Kidney epithelial cell (primary cell): ENCODE results near the gene RPS6KA2. TPM values are rescaled to one million over a fixed set of nuclear protein-coding genes. Genes with fewer than 3 reads are reported as not detected.

Experiments
- DNase-seq: peaks from one replicate; pipeline ENCODE4 v3.0.0-alpha.2; 2010; ENCODE audit warnings: low read depth
- H3K27me3 ChIP-seq: 2 replicates; pipeline ENCODE4 v1.6.0; 2011; ENCODE audit warnings: low read length; ENCODE audit not compliant: control insufficient read depth, insufficient read depth
- H3K36me3 ChIP-seq: 2 replicates; pipeline ENCODE4 v1.5.1; 2011; ENCODE audit warnings: low read length; ENCODE audit not compliant: control insufficient read depth, insufficient read depth
- H3K4me3 ChIP-seq: 2 replicates; pipeline ENCODE4 v1.5.1; 2011; ENCODE audit warnings: low read depth, mild to moderate bottlenecking, control low read depth, low read length
- CTCF ChIP-seq: IDR thresholded peaks from 2 replicates; pipeline ENCODE4 v1.5.1; 2011; ENCODE audit warnings: mild to moderate bottlenecking, moderate library complexity, low read length, control low read depth, inconsistent platforms; ENCODE audit not compliant: insufficient read depth, poor library complexity, severe bottlenecking
- total RNA-seq: library from RNA; depleted of rRNA; stranded (reverse); fragments of >200 nt; gene quantifications from 2 replicates; pipeline ENCODE4 v1.2.3, GENCODE V29; 2015

The RPS6KA2 gene
- total RNA-seq, 1 donor from 2014 or later, result 51.9 TPM

GRCh38 chr6:166486536-166486880 is 140.5 kb downstream of the RPS6KA2 start:
- Histone ChIP-seq H3K27me3 (no peaks in the 10 kb centered on the region), H3K36me3 (no peaks in the 10 kb centered on the region), H3K4me3 (no peak overlapping the region)
- DNase-seq, result no peak
- no peak for TF ChIP-seq CTCF

- no peak overlapping the region for H3K4me3 ChIP-seq
- no peaks in the 10 kb centered on the region for H3K27me3 ChIP-seq
- no peak for TF ChIP-seq CTCF
- H3K36me3 ChIP-seq, result no peaks in the 10 kb centered on the region
- DNase-seq, result no peak
Observed at GRCh38 chr6:166485651-166486535, 141.2 kb downstream of the RPS6KA2 start.

GRCh38 chr6:166484863-166485262 is 142.2 kb downstream of the RPS6KA2 start:
- no peaks in the 10 kb centered on the region for H3K27me3 ChIP-seq
- no peak for DNase-seq
- H3K4me3 ChIP-seq, result no peak overlapping the region
- no peaks in the 10 kb centered on the region for H3K36me3 ChIP-seq
- no peak for TF ChIP-seq CTCF

- no peak for DNase-seq
- Histone ChIP-seq H3K27me3 (no peaks in the 10 kb centered on the region), H3K4me3 (no peak overlapping the region), H3K36me3 (no peaks in the 10 kb centered on the region)
- TF ChIP-seq CTCF, result no peak
Observed at GRCh38 chr6:166483573-166484250, 143.3 kb downstream of the RPS6KA2 start.

GRCh38 chr6:166483026-166483425 is 144.0 kb downstream of the RPS6KA2 start:
- DNase-seq, result no peak
- Histone ChIP-seq H3K36me3 (no peaks in the 10 kb centered on the region), H3K4me3 (no peak overlapping the region), H3K27me3 (no peaks in the 10 kb centered on the region)
- TF ChIP-seq CTCF, result no peak
